Mucosa of descending colon (tissue), 3 donors: ENCODE measurements around the gene CSH2. TPM values are rescaled to one million over a fixed set of nuclear protein-coding genes. Genes with fewer than 3 reads are reported as not detected.
"Not testable (repeated sequence)": the region's sequence is repeated elsewhere in the genome, so short reads cannot be mapped to it uniquely, and the experiment has no call there.

ENCODE experiments used
- ATAC-seq: fragments of 200-7000 bp; cut with Tn5 transposase; one replicate; pipeline ENCODE4 v1.9.1; 2020; ENCODE audit warnings: mild to moderate bottlenecking, moderate library complexity
- DNase-seq, 3 donors: peaks; one replicate each; pipeline ENCODE4 v3.0.0-alpha.2; 2020
- H3K36me3 ChIP-seq: fragments of 200-600 bp; one replicate; pipeline ENCODE4 v1.8.0; 2021; ENCODE audit warnings: low read depth, mild to moderate bottlenecking
- H3K4me1 ChIP-seq: fragments of 200-600 bp; one replicate; pipeline ENCODE4 v1.8.0; 2021; ENCODE audit warnings: low read depth, mild to moderate bottlenecking
- H3K4me3 ChIP-seq: fragments of 200-600 bp; one replicate; pipeline ENCODE4 v1.8.0; 2021; ENCODE audit warnings: mild to moderate bottlenecking
- H3K9me3 ChIP-seq: fragments of 200-600 bp; one replicate; pipeline ENCODE4 v1.8.0; 2021; ENCODE audit warnings: mild to moderate bottlenecking
- intact Hi-C, 2 donors: fragments of 100-400 bp; cut with DNase I in 1 of 2; cut with micrococcal nuclease in 1 of 2; formaldehyde crosslinking; loops; one replicate each; pipeline versions ENCODE4 v1.11.0 to v1.11.1; 2022; cut with DNase I, micrococcal nuclease
- total RNA-seq, 3 donors: library from RNA; stranded (reverse); fragmentation: NEBNext Ultra II Directional in 2 of 3; extraction: Animal tissue kit (Norgen Biotek cat#: 25700) in 2 of 3; gene quantifications; one replicate each; pipeline versions ENCODE4 v1.2.1 to v1.2.4, GENCODE V29; 2021 to 2023
- TF ChIP-seq, protein P1 (sequence below): fragments of 200-600 bp; IDR thresholded peaks from one replicate; pipeline ENCODE4 v1.8.0; 2022; ENCODE audit warnings: antibody characterized with exemption, mild to moderate bottlenecking
- donor health status: DM: no; HTN: no; CAD: no; lungs with moderate emphysema.
- donor health status: DM: no; HTN: no; CAD: no.
- donor health status: DM: no; HTN: yes; CAD: no.

The CSH2 gene
- total RNA-seq, 3 donors from 2014 or later = not detected

DNA sequence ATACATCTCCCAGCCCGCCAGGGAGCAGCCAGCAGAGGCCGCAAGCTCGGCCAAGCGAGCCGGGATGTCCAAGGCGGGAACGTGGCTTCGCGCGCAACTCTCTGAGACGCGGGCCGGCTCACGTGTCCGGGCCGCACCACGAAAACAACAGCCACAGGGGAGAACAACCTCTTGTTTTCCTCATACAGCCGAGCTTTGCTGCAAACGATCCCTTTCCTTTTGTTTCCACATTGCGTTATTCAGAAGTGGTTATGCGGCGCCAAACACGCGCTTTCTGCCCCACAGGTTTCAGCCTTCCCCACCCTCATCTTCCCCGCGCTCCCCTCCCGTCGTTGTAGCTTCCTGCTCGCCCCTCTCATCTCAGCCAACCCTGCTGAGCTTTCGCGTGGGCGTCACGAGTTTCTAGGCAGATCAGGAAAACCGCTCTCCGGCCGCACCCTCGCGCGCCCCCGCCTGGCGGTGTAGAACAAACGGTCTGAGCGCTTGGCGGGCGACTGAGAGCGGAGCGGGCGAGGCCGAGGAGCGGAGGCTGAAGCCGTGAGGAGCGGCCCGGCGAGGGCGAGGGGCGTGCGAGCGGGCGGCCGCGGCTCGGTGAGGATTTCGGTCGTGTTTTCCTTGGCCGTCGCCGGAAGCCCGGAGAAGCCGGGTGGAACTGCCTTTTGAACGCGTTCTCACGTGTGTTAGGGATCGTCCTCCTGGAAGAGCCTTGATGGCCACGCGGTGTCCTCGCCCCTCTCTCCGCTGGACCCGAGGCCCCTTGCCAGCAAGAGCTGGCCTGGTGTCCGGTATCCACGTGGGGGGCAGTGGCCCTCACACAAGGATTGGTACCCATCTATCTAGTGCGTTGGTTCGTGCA lies 24.4 kb downstream of the CSH2 start:
- TF ChIP-seq, protein P1, sequence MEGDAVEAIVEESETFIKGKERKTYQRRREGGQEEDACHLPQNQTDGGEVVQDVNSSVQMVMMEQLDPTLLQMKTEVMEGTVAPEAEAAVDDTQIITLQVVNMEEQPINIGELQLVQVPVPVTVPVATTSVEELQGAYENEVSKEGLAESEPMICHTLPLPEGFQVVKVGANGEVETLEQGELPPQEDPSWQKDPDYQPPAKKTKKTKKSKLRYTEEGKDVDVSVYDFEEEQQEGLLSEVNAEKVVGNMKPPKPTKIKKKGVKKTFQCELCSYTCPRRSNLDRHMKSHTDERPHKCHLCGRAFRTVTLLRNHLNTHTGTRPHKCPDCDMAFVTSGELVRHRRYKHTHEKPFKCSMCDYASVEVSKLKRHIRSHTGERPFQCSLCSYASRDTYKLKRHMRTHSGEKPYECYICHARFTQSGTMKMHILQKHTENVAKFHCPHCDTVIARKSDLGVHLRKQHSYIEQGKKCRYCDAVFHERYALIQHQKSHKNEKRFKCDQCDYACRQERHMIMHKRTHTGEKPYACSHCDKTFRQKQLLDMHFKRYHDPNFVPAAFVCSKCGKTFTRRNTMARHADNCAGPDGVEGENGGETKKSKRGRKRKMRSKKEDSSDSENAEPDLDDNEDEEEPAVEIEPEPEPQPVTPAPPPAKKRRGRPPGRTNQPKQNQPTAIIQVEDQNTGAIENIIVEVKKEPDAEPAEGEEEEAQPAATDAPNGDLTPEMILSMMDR = no peak
- H3K4me3 ChIP-seq = no peak overlapping the region
- peak; percentile 99 for ATAC-seq
- no peaks in the 10 kb centered on the region for H3K36me3 ChIP-seq
- no peaks in the 10 kb centered on the region for H3K9me3 ChIP-seq
- peak; percentile 92 to 94 (median 93) for DNase-seq
- H3K4me1 ChIP-seq = no peaks in the 10 kb centered on the region
- intact Hi-C loops = no loop called here

DNA sequence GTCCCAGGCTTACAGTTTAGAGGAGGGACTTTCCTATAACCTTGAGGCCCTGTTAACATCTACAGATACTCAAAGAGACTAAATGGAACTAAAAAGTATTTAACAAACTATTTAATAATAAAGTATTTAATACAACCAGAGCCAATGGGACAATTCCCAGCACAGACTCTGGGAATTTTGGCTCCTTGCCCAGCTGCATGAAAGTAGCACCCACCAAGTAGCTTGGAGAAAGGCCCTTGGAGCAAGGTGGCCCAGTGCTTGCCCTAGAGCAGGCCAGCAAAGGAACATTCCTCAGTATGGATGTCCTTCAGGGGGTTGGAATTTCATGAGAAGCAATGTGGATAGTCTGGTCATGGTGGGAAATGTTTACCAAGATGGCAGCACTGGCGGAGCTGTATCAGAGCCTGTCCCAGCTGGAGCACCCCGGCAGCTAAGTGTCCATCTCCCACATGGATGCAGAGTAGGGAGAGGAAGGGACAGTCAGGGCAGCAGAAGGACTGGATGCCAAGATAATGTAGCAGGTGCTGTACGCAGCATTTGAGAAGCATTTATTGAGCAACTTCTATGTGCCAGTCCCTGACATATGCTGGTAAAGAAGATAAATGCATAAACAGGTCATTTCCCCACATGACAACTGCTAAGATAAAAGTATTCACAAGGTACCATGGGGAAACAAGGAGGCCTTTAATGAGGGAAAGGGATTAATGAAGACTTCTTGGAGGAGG lies 25.8 kb downstream of the CSH2 start:
- no peak overlapping the region for H3K4me3 ChIP-seq

DNA sequence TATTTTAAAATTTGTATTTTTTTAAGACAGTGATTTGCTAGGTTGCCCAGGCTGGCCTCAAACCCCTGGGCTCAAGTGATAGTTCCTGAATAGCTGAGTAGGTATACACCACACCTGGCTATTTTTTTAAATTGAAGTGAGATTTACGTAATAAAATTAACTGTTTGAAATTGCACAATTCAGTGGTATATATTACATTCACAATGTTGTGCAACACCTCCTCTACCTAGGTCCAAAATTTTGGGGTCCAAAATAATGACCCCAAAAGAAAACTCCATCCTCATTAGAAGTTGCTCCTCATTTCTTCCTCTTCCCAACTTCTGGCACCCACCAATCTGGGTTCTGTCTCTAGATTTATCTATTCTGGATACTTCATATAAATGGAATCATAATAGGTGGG lies 28.0 kb downstream of the CSH2 start:
- DNase-seq (no peak), ATAC-seq (no peak)
- peaks cover 14% of the 10 kb centered on the region for H3K4me1 ChIP-seq
- TF ChIP-seq, protein P1 = no peak
- no peaks in the 10 kb centered on the region for H3K36me3 ChIP-seq
- intact Hi-C loops = no loop called here
- H3K9me3 ChIP-seq = no peaks in the 10 kb centered on the region
- no peak overlapping the region for H3K4me3 ChIP-seq

More for the DNA sequence above, 25.8 kb downstream of the CSH2 start:
- H3K9me3 ChIP-seq = no peaks in the 10 kb centered on the region
- peaks cover 6% of the 10 kb centered on the region for H3K4me1 ChIP-seq
- intact Hi-C loops = no loop called here
- ATAC-seq (no peak), DNase-seq (no peak)
- H3K36me3 ChIP-seq = no peaks in the 10 kb centered on the region
- TF ChIP-seq, protein P1 = no peak

DNA sequence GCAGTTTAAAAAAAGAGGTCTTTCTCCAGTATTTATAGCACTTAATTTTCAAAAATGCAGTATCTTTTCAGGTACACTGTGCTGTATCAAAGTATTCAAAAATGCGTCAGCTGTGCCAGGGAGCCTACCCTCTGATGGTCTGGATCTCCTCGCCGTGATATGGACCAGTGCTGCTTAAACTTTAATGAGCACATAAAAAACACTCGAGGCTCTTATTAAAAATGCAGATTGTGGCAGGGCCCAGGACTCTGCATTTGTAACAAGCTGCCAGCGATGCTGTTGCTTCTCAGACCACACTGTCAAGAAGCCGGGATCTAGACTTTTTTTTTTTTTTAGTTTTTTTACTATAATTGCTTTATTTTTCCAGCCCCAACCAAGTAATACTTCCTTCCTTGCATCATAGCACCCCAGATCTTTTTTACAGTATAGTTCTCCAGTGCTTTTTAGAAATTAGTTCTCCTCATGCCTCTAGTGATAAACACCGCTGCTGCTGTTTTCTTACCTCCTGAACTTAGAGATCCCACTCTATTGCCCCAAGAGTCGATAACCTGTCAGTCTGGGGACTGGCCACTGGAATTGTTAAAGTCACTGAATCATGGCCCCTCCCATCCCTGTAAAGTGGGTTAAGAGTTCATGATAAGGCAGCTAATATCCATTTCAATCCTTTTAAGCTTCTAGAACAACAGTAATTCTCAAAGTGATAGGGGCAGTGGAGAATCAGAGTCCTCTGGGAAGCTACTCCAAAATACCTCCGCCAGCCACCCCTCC lies 29.4 kb downstream of the CSH2 start:
- TF ChIP-seq, protein P1 = no peak
- DNase-seq = no peak
- intact Hi-C loops = no loop called here
- no peak for ATAC-seq
- Histone ChIP-seq H3K36me3 (no peaks in the 10 kb centered on the region), H3K4me1 (peaks cover 27% of the 10 kb centered on the region), H3K9me3 (no peaks in the 10 kb centered on the region), H3K4me3 (no peak overlapping the region)

DNA sequence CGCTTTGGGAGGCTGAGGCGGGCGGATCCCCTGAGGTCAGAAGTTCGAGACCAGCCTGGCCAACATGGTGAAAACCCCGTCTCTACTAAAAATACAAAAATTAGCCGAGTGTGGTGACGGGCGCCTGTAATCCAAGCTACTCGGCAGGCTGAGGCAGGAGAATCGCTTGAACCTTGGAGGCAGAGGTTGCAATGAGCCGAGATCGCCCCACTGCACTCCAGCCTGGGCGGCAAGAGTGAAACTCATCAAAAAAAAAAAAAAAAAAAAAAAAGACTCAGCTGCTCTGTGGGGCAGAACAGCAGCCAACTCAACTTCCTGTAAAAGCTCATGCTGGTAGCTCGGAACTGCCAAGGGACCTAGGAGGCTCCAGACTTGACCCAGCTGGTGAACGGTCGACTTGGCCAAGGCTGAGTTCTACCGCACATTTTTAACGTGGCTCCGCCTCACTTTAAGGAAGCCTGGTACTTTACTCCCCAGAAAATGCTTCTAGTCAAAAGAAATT lies 30.0 kb downstream of the CSH2 start:
- peak; percentile 51 to 71 (median 51) for DNase-seq
- H3K4me3 ChIP-seq = peak overlapping the region; percentile 85
- H3K36me3 ChIP-seq, intact Hi-C loops, H3K9me3 ChIP-seq: not testable (repeated sequence)
- peaks cover 33% of the 10 kb centered on the region for H3K4me1 ChIP-seq
- peak; percentile 1 for ATAC-seq
